AG04450 (cell line): ENCODE data around the gene CD1C. TPM values are rescaled to one million over a fixed set of nuclear protein-coding genes. Genes with fewer than 3 reads are reported as not detected.
"Not testable (repeated sequence)": the region's sequence is repeated elsewhere in the genome, so short reads cannot be mapped to it uniquely, and the experiment has no call there.

ENCODE experiments used
- CTCF ChIA-PET: fragments of 300-600, 350-600 bp; formaldehyde crosslinking; extraction: SDS; loops from one replicate; lab custom pipeline; 2022; ENCODE audit warnings: antibody characterized with exemption, inconsistent platforms; lab: Charles Lee
- POLR2A ChIA-PET: fragments of 350-600 bp; formaldehyde crosslinking; extraction: SDS; loops from one replicate; lab custom pipeline; 2021; ENCODE audit warnings: antibody characterized with exemption, inconsistent platforms; lab: Yijun Ruan, JAX
- DNase-seq: peaks from one replicate; pipeline ENCODE4 v3.0.0-alpha.2; 2011; ENCODE audit warnings: low read depth, low spot score
- H3K27ac ChIP-seq: one replicate; pipeline ENCODE4 v1.5.1; 2012; ENCODE audit warnings: low read depth, low read length, control low read depth
- H3K27me3 ChIP-seq: one replicate; pipeline ENCODE4 v1.6.0; 2012; ENCODE audit warnings: low read length; ENCODE audit not compliant: control insufficient read depth, insufficient read depth
- H3K4me3 ChIP-seq: 2 replicates; pipeline ENCODE4 v1.5.1; 2011; ENCODE audit warnings: mild to moderate bottlenecking, low read depth, low read length, control low read depth
- H3K9me3 ChIP-seq: 2 replicates; pipeline ENCODE4 v1.5.1; 2012; ENCODE audit warnings: low read length; ENCODE audit not compliant: control insufficient read depth, insufficient read depth
- CTCF ChIP-seq: IDR thresholded peaks from 2 replicates; pipeline ENCODE4 v1.5.1; 2011; ENCODE audit warnings: low read depth, low read length, control low read depth, inconsistent platforms
- polyA plus RNA-seq: library from polyadenylated mRNA; depleted of rRNA; stranded (reverse); fragments of >200 nt; gene quantifications from 2 replicates; pipeline ENCODE4 v1.2.3, GENCODE V29; 2011

Gene CD1C
- polyA plus RNA-seq, 1 experiment = not detected

DNA sequence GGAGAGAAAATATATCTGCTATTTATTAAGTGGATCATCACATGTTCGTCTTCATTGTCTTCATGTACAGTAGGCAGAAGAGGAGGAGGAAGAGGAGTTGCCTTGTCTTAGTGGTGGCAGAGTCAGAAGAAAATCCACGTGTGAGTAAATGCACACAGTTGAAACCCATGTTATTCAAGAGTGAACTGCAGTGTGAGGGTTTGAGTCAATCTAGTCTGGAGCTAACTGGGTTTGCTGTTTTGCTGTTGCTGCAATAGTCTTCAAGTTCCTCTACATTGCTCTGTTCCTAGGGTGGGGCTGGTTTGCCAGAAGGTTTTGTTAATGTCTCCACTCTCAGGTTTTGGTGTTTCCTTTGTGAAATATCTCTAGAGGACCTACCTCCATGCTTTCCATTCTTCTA lies 38.6 kb upstream of the CD1C start:
- TF ChIP-seq CTCF = no peak
- H3K27me3 ChIP-seq = no peaks in the 10 kb centered on the region
- H3K9me3 ChIP-seq = no peaks in the 10 kb centered on the region
- POLR2A ChIA-PET = no interaction called here
- CTCF ChIA-PET = no interaction called here
- no peak overlapping the region for H3K4me3 ChIP-seq
- DNase-seq = no peak
- no peak overlapping the region for H3K27ac ChIP-seq

GRCh38 chr1:158255656-158256055 lies 34.1 kb upstream of the CD1C start:
- no peak for TF ChIP-seq CTCF
- ChIA-PET POLR2A (no interaction called here), CTCF (no interaction called here)
- Histone ChIP-seq H3K4me3 (no peak overlapping the region), H3K27me3 (no peaks in the 10 kb centered on the region), H3K9me3 (no peaks in the 10 kb centered on the region), H3K27ac (no peak overlapping the region)
- no peak for DNase-seq

DNA sequence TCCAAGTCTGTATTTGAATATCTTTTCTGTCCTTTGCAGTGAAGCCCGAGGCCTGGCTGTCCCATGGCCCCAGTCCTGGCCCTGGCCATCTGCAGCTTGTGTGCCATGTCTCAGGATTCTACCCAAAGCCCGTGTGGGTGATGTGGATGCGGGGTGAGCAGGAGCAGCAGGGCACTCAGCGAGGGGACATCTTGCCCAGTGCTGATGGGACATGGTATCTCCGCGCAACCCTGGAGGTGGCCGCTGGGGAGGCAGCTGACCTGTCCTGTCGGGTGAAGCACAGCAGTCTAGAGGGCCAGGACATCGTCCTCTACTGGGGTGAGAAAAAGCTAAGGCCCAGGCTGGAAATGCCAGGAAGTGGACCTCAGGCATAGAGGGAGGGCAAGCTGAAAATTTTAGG lies 33.0 kb upstream of the CD1C start:
- CTCF ChIA-PET, DNase-seq, H3K27me3 ChIP-seq, H3K27ac ChIP-seq, H3K9me3 ChIP-seq, H3K4me3 ChIP-seq, POLR2A ChIA-PET: not testable (repeated sequence)

DNA sequence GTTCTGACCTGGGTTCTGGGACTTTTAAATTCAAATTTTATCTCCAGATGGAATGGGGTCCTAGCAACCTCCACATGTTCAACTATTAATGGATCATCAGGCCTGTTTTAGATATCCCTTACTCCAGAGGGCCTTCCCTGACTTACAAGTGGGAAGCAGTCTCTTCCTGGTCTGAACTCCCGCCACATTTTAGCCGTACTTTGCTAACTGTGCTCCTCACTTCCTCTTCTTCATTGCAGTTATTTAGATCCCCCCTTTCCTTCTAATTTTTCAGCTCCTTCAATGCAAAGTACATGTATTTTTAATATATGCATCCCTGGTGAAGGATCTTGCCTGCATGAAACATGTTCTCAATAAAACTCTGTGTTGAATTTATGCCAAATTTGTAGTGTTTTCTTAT lies 31.8 kb upstream of the CD1C start:
- no peak for DNase-seq
- no peak overlapping the region for H3K27ac ChIP-seq
- CTCF ChIA-PET = no interaction called here
- POLR2A ChIA-PET = no interaction called here
- no peak for TF ChIP-seq CTCF
- no peaks in the 10 kb centered on the region for H3K9me3 ChIP-seq
- no peak overlapping the region for H3K4me3 ChIP-seq
- no peaks in the 10 kb centered on the region for H3K27me3 ChIP-seq

DNA sequence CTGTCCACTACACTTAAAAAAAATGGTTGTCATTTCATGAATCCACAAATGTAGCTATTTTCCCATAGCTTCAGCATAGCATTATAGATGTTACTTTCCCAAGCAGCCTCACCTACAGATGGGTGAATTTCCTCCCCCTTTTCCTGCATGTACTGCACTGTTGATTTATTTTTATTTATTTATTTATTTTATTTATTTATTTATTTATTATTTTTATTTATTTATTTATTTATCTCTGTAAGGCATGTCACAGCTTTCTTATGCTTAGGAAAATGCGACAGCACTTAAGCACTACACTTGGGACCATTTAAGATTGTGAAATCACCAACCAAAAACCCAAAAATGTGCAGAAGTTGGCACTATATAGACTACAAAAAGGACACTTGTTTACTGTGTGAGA lies 30.6 kb upstream of the CD1C start:
- ChIA-PET POLR2A (no interaction called here), CTCF (no interaction called here)
- Histone ChIP-seq H3K4me3 (no peak overlapping the region), H3K9me3 (no peaks in the 10 kb centered on the region), H3K27ac (no peak overlapping the region), H3K27me3 (no peaks in the 10 kb centered on the region)
- TF ChIP-seq CTCF = no peak
- DNase-seq = no peak

- Histone ChIP-seq H3K9me3 (no peaks in the 10 kb centered on the region), H3K27ac (no peak overlapping the region), H3K4me3 (no peak overlapping the region), H3K27me3 (no peaks in the 10 kb centered on the region)
- ChIA-PET CTCF (no interaction called here), POLR2A (no interaction called here)
- no peak for TF ChIP-seq CTCF
- DNase-seq = no peak
These were observed 17.0 kb upstream of the CD1C start for GRCh38 chr1:158272681-158273080.
